ENCODE results near the gene TEX55.

GRCh38 chr3:119140466-119140865 lies 5.5 kb upstream of the TEX55 start:
- TF ChIP-seq CTCF (IDR thresholded peaks at IDR 0.05; ENCODE audit: low read depth, low read length, poor library complexity, severe bottlenecking) (no peak), EZH2phosphoT487 (IDR thresholded peaks at IDR 0.05; ENCODE audit: borderline replicate concordance, low read length) (no peak)
